ENCODE measurements around the gene RCAN1.

- TF ChIP-seq ZNF274 (IDR thresholded peaks at IDR 0.05; ENCODE audit: low read length), result no peak
- no peak for TF ChIP-seq ZNF274 (tag by site-specific recombination; IDR thresholded peaks at IDR 0.05; ENCODE audit: borderline replicate concordance)
- no peak for TF ChIP-seq KLF7 (tag by site-specific recombination; IDR thresholded peaks at IDR 0.05; ENCODE audit: borderline replicate concordance)
- TF ChIP-seq REST (tag by site-specific recombination; IDR thresholded peaks at IDR 0.05), result no peak
These were observed 10.4 kb downstream of the RCAN1 start for GRCh38 chr21:34604556-34604955.
